ENCODE data around the gene GABBR1. TPM values are rescaled to one million over a fixed set of nuclear protein-coding genes. Genes with fewer than 3 reads are reported as not detected.

Gene GABBR1
- total RNA-seq, 4 donors from 2014 or later = 30.6 to 47.8 (median 40.6) TPM

DNA sequence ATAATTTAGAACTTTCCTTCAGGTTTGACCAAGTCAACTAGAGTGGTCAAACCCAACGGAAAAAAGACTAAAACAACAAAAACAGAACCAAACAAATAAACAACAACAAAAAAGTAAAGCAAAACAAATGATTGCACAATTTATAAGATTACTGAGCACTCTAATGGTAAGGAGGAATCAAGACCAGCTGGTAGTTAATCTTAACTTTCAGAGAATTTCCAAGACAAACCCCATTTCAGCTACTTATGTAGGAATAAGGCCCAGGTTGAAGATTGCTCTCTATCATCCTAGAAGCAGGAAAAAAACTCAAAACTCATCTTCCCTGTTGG, 107.7 kb downstream of the GABBR1 start:
- Histone ChIP-seq H3K9me3 (no peaks in the 10 kb centered on the region), H3K27ac (replicated peaks in 1 of 4) (no peak overlapping the region), H3K4me1 (no peaks in the 10 kb centered on the region), H3K4me3 (no peak overlapping the region), H3K36me3 (no peaks in the 10 kb centered on the region), H3K27me3 (no peaks in the 10 kb centered on the region)
- WGBS = 0% methylated on average over 1 of the region's 1 CpG
- no peak for DNase-seq (ENCODE audit: extremely low spot score)
- TF ChIP-seq POLR2A (IDR thresholded peaks at IDR 0.05; ENCODE audit: low read depth) = no peak
- TF ChIP-seq, protein P1, sequence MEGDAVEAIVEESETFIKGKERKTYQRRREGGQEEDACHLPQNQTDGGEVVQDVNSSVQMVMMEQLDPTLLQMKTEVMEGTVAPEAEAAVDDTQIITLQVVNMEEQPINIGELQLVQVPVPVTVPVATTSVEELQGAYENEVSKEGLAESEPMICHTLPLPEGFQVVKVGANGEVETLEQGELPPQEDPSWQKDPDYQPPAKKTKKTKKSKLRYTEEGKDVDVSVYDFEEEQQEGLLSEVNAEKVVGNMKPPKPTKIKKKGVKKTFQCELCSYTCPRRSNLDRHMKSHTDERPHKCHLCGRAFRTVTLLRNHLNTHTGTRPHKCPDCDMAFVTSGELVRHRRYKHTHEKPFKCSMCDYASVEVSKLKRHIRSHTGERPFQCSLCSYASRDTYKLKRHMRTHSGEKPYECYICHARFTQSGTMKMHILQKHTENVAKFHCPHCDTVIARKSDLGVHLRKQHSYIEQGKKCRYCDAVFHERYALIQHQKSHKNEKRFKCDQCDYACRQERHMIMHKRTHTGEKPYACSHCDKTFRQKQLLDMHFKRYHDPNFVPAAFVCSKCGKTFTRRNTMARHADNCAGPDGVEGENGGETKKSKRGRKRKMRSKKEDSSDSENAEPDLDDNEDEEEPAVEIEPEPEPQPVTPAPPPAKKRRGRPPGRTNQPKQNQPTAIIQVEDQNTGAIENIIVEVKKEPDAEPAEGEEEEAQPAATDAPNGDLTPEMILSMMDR (IDR thresholded peaks at IDR 0.05) = no peak
- no peak for TF ChIP-seq EP300 (IDR thresholded peaks at IDR 0.05)
- no peak for TF ChIP-seq POLR2AphosphoS5 (IDR thresholded peaks at IDR 0.05)
- intact Hi-C loops (cut with DNase I) = no loop called here

DNA sequence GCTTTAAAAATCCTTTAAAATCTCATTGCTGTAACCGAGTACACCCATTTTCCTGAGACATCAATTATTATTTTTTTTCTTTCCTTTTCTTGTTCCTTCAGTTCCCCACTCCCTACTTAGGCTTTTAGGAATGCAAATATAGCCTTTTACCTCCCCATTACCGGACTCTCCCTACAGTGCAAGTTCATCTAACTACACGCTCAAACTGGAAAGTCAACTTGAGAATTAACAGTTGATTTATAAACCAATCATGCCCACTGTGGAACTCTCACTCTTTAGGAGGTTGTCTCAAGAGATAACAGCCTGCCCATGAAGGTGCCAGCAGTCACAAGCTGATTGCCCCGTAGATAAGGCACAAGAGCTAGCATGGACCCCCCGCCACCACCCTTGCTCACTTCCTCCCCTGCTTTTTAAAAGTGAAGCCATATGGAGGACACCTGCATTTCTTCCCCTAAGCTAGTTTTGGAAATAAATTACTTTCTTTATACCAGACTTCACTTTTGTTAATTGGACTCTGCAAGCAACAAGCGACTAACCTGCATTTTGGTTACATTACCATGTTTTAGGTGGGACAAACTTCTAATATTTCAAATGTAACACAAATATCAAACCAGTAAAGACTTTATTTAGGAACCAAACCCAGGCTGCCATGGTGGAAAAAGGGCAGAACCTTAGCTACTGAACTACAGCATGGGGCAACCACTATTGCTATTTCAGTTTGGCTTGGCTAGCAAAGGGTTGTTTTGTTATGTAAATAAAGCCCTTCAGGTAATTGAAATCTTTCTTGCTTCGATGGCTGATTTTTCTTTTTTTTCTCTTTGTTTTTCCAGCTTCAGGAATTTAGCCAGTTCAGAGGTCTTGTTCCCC, 108.3 kb downstream of the GABBR1 start:
- 70% methylated on average over 7 of the region's 7 CpGs for WGBS
- intact Hi-C loops (cut with DNase I) = no loop called here
- Histone ChIP-seq H3K36me3 (no peaks in the 10 kb centered on the region), H3K4me1 (no peaks in the 10 kb centered on the region), H3K27ac (replicated peaks in 1 of 4) (no peak overlapping the region), H3K27me3 (no peaks in the 10 kb centered on the region), H3K9me3 (no peaks in the 10 kb centered on the region), H3K4me3 (no peak overlapping the region)
- TF ChIP-seq EP300 (IDR thresholded peaks at IDR 0.05) = no peak
- TF ChIP-seq POLR2AphosphoS5 (IDR thresholded peaks at IDR 0.05) = no peak
- TF ChIP-seq POLR2A (IDR thresholded peaks at IDR 0.05; ENCODE audit: low read depth) = no peak
- TF ChIP-seq, protein P1 (IDR thresholded peaks at IDR 0.05) = no peak
- no peak for DNase-seq (ENCODE audit: extremely low spot score)

DNA sequence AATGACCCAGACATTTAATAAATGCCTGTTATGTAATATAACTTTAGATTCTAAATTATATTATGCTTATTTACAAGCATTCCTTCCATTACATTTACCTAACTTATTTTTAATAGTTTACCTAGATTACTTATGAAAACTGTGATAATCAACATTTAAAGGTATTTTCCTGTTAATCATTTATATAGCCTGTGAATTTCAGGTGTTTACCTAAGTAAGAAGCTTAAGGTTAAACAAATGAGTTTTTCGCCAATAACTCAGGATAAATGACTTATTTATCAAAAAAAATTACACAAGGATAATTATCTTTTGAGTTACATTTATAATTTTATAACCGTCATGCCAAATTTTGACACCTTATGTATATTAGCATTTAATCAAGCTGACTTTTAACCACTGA, 108.9 kb downstream of the GABBR1 start:
- no peaks in the 10 kb centered on the region for H3K27me3 ChIP-seq
- DNase-seq (ENCODE audit: extremely low spot score) = no peak
- TF ChIP-seq EP300 (IDR thresholded peaks at IDR 0.05) (no peak), POLR2A (IDR thresholded peaks at IDR 0.05; ENCODE audit: low read depth) (no peak), POLR2AphosphoS5 (IDR thresholded peaks at IDR 0.05) (no peak)
- TF ChIP-seq, protein P1 (IDR thresholded peaks at IDR 0.05) = no peak
- H3K4me3 ChIP-seq = no peak overlapping the region
- no peak overlapping the region for H3K27ac ChIP-seq (replicated peaks in 1 of 4)
- no peaks in the 10 kb centered on the region for H3K9me3 ChIP-seq
- 85% methylated on average over 2 of the region's 2 CpGs for WGBS
- no peaks in the 10 kb centered on the region for H3K4me1 ChIP-seq
- H3K36me3 ChIP-seq = no peaks in the 10 kb centered on the region
- intact Hi-C loops (cut with DNase I) = no loop called here

DNA sequence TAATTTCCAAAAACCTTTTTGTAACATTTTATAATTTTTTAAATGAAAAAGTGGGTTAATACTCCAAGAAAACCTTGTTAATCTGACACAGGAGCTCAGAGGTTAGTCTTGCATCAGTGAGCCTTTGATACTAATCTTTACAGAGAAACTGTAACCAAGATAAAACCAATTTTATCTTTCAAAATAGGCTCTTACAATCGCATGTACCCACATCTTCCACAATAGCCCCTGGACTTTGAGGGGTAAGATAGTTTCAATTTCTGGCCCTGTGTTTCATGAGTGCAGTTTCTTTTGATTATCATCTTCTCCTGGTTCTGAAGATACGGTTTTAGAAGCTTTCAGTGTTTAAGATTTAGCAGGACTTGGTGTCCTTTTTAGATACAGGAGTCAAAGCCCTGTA, 110.8 kb downstream of the GABBR1 start:
- no peaks in the 10 kb centered on the region for H3K36me3 ChIP-seq
- H3K27me3 ChIP-seq = no peaks in the 10 kb centered on the region
- H3K27ac ChIP-seq (replicated peaks in 1 of 4) = no peak overlapping the region
- no peak for DNase-seq (ENCODE audit: extremely low spot score)
- WGBS = 76% methylated on average over 2 of the region's 2 CpGs
- no peak overlapping the region for H3K4me3 ChIP-seq
- no peaks in the 10 kb centered on the region for H3K4me1 ChIP-seq
- no peaks in the 10 kb centered on the region for H3K9me3 ChIP-seq
- TF ChIP-seq EP300 (IDR thresholded peaks at IDR 0.05) = no peak
- TF ChIP-seq POLR2A (IDR thresholded peaks at IDR 0.05; ENCODE audit: low read depth) = no peak
- TF ChIP-seq, protein P1 (IDR thresholded peaks at IDR 0.05) = no peak
- no peak for TF ChIP-seq POLR2AphosphoS5 (IDR thresholded peaks at IDR 0.05)
- intact Hi-C loops (cut with DNase I) = no loop called here

All from esophagus muscularis mucosa (tissue), 4 donors.